HCT116 (cell line): ENCODE data around the gene CISD3. TPM values are rescaled to one million over a fixed set of nuclear protein-coding genes. Genes with fewer than 3 reads are reported as not detected.
A peak's percentile ranks its signal among the peaks of the same experiment; 100 is the strongest.

Experiments used
- ATAC-seq: fragments of 200-7000 bp; cut with Tn5 transposase; 2 replicates; pipeline ENCODE4 v1.9.1; 2020; ENCODE audit warnings: mild to moderate bottlenecking, moderate library complexity
- BruUV-seq: library from RNA; stranded (reverse); fragments of 400-500 nt; replicated peaks from 2 replicates; lab custom pipeline; 2021; lab: Mats Ljungman, UMichigan
- CTCF ChIA-PET: fragments of 300-600 bp; sonication (Branson Sonifier 250); formaldehyde crosslinking; loops from one replicate; lab custom pipeline; 2021; ENCODE audit warnings: antibody characterized with exemption; lab: Charles Lee
- POLR2A ChIA-PET: fragments of 300-600, 350-600 bp; sonication (Branson Sonifier 250); formaldehyde crosslinking; loops from one replicate; lab custom pipeline; 2021; ENCODE audit warnings: antibody characterized with exemption; lab: Charles Lee
- RAD21 ChIA-PET, 2 experiments: fragments of 300-600 bp; sonication (Branson Sonifier 250); formaldehyde crosslinking; loops; one replicate each; lab custom pipeline; 2023; ENCODE audit warnings: low total read pairs in 2 of 2; ENCODE audit not compliant: uncharacterized antibody in 2 of 2, unreplicated experiment in 2 of 2, low non-redundant PET in 1 of 2; lab: Charles Lee
- DNase-seq: peaks from one replicate; pipeline ENCODE4 v3.0.0-alpha.2; 2010; ENCODE audit warnings: low read depth, low spot score
- H2AFZ ChIP-seq: fragments of 200-600 bp; shearing (Covaris generic), sonication (generic); 2 replicates; pipeline ENCODE4 v1.6.1; 2017; ENCODE audit warnings: low read depth, mixed run types, mixed read lengths, antibody characterized with exemption, low read length; ENCODE audit not compliant: poor library complexity, severe bottlenecking
- H3K27ac ChIP-seq: 2 replicates; pipeline ENCODE4 v1.5.1; 2012; ENCODE audit warnings: low read depth, low read length
- H3K27me3 ChIP-seq: fragments of 200-600 bp; sonication (generic); 2 replicates; pipeline ENCODE4 v1.6.1; 2016; ENCODE audit warnings: mixed run types, low read length, mixed read lengths; ENCODE audit not compliant: insufficient read depth
- H3K36me3 ChIP-seq, 2 experiments: fragments of 200-500 bp in 1 of 2; fragments of 200-600 bp in 1 of 2; sonication (Bioruptor generic) in 1 of 2; sonication (generic) in 1 of 2; 2 replicates each; pipeline versions ENCODE4 v1.5.1 to v1.6.1; 2014 to 2016; ENCODE audit warnings: low read length in 2 of 2, inconsistent platforms in 1 of 2, mixed read lengths in 1 of 2, mixed run types in 1 of 2; ENCODE audit not compliant: insufficient read depth in 2 of 2, control insufficient read depth in 1 of 2
- H3K4me1 ChIP-seq, 2 experiments: fragments of 200-600 bp in 1 of 2; sonication (generic) in 1 of 2; 2 replicates each; pipeline versions ENCODE4 v1.5.1 to v1.6.1; 2012 to 2017; ENCODE audit warnings: low read length in 2 of 2, inconsistent platforms in 1 of 2, mild to moderate bottlenecking in 1 of 2, mixed read lengths in 1 of 2, mixed run types in 1 of 2, moderate library complexity in 1 of 2; ENCODE audit not compliant: insufficient read depth in 2 of 2, control insufficient read depth in 1 of 2
- H3K4me2 ChIP-seq: fragments of 200-600 bp; sonication (generic); 2 replicates; pipeline ENCODE4 v1.6.1; 2017; ENCODE audit warnings: mixed run types, low read length, mixed read lengths
- H3K4me3 ChIP-seq, 2 experiments: fragments of 200-600 bp in 1 of 2; sonication (generic) in 1 of 2; replicated peaks in 1 of 2; 2 replicates each; pipeline ENCODE4 v1.5.1; 2011 to 2016; ENCODE audit warnings: low read length in 2 of 2, control low read depth in 1 of 2, low read depth in 1 of 2, mild to moderate bottlenecking in 1 of 2, mixed read lengths in 1 of 2, mixed run types in 1 of 2
- H3K79me2 ChIP-seq: fragments of 200-600 bp; sonication (generic); 2 replicates; pipeline ENCODE4 v1.6.1; 2017; ENCODE audit warnings: mild to moderate bottlenecking, mixed run types, low read length, moderate library complexity, mixed read lengths; ENCODE audit not compliant: insufficient read depth
- H3K9ac ChIP-seq: fragments of 200-600 bp; sonication (generic); 2 replicates; pipeline ENCODE4 v1.6.1; 2016; ENCODE audit warnings: low read length, mixed read lengths
- H3K9me2 ChIP-seq: fragments of 200-600 bp; sonication (generic), shearing (Covaris generic); 2 replicates; pipeline ENCODE4 v1.6.1; 2017; ENCODE audit warnings: mixed run types, mild to moderate bottlenecking, moderate library complexity; ENCODE audit not compliant: insufficient read depth
- H3K9me3 ChIP-seq, 2 experiments: fragments of 200-500 bp in 1 of 2; fragments of 200-600 bp in 1 of 2; sonication (Bioruptor generic) in 1 of 2; sonication (generic) in 1 of 2; 2 replicates each; pipeline ENCODE4 v1.6.1; 2014 to 2017; ENCODE audit warnings: low read length in 2 of 2, mixed read lengths in 2 of 2, inconsistent platforms in 1 of 2, low read depth in 1 of 2, mild to moderate bottlenecking in 1 of 2, mixed run types in 1 of 2, moderate library complexity in 1 of 2; ENCODE audit not compliant: control insufficient read depth in 1 of 2, insufficient read depth in 1 of 2
- H4K20me1 ChIP-seq: fragments of 200-600 bp; sonication (generic), shearing (Covaris generic); 2 replicates; pipeline ENCODE4 v1.6.1; 2017; ENCODE audit warnings: mixed run types, mild to moderate bottlenecking, moderate library complexity; ENCODE audit not compliant: insufficient read depth
- CBX3 ChIP-seq: IDR thresholded peaks from 2 replicates; pipeline ENCODE4 v1.6.1; 2012; ENCODE audit warnings: low read depth
- EGR1 ChIP-seq: IDR thresholded peaks from 2 replicates; pipeline ENCODE4 v1.6.1; 2012; ENCODE audit warnings: low read depth
- ELF1 ChIP-seq: IDR thresholded peaks from 2 replicates; pipeline ENCODE4 v1.6.1; 2012; ENCODE audit warnings: low read depth, borderline replicate concordance
- EZH2 ChIP-seq: fragments of 200-600 bp; sonication (generic); IDR thresholded peaks from 2 replicates; pipeline ENCODE4 v1.6.1; 2017; ENCODE audit warnings: antibody characterized with exemption, mixed run types
- EZH2phosphoT487 ChIP-seq: fragments of 200-600 bp; IDR thresholded peaks from 2 replicates; pipeline ENCODE4 v1.6.1; 2018; ENCODE audit warnings: antibody characterized with exemption, borderline replicate concordance
- FOSL1 ChIP-seq: IDR thresholded peaks from 2 replicates; pipeline ENCODE4 v1.6.1; 2012; ENCODE audit warnings: low read depth
- JUND ChIP-seq: IDR thresholded peaks from 2 replicates; pipeline ENCODE4 v1.6.1; 2012
- POLR2A ChIP-seq: IDR thresholded peaks from 2 replicates; pipeline ENCODE4 v1.7.0; 2011; ENCODE audit warnings: borderline replicate concordance; ENCODE audit not compliant: insufficient read depth, insufficient read length; ENCODE audit errors: extremely low read depth
- POLR2AphosphoS5 ChIP-seq: IDR thresholded peaks from 2 replicates; pipeline ENCODE4 v1.6.1; 2011; ENCODE audit warnings: mild to moderate bottlenecking, low read depth, low read length, moderate library complexity
- RAD21 ChIP-seq: IDR thresholded peaks from 2 replicates; pipeline ENCODE4 v1.6.1; 2012; ENCODE audit warnings: low read depth, mild to moderate bottlenecking
- SIN3A ChIP-seq: IDR thresholded peaks from 2 replicates; pipeline ENCODE4 v1.6.1; 2012; ENCODE audit warnings: low read depth
- SP1 ChIP-seq: IDR thresholded peaks from 2 replicates; pipeline ENCODE4 v1.6.1; 2012; ENCODE audit warnings: low read depth
- SRF ChIP-seq: IDR thresholded peaks from 2 replicates; pipeline ENCODE4 v1.6.1; 2012; ENCODE audit warnings: low read depth
- TCF7L2 ChIP-seq: IDR thresholded peaks from 2 replicates; pipeline ENCODE4 v1.7.0; 2011; ENCODE audit warnings: borderline replicate concordance, inconsistent platforms; ENCODE audit not compliant: insufficient read depth, insufficient read length; ENCODE audit errors: extremely low read depth
- ZFX ChIP-seq: fragments of 450-650 bp; IDR thresholded peaks from 2 replicates; pipeline ENCODE4 v1.6.1; 2017
- ZNF274 ChIP-seq: fragments of 200-500 bp; sonication (Bioruptor generic); IDR thresholded peaks from 2 replicates; pipeline ENCODE4 v1.6.1; 2014; ENCODE audit warnings: mild to moderate bottlenecking, low read depth, low read length, inconsistent platforms
- intact Hi-C: fragments of 100-400 bp; cut with micrococcal nuclease; formaldehyde crosslinking; loops from 2 replicates; pipeline ENCODE4 v1.10.0; 2022
- total RNA-seq: library from RNA; stranded (reverse); gene quantifications from one replicate; pipeline ENCODE4 v1.2.1, GENCODE V29; 2021; ENCODE audit not compliant: unreplicated experiment
- TF ChIP-seq, protein P1 (sequence below): IDR thresholded peaks from 2 replicates; pipeline ENCODE4 v1.6.1; 2012
- TF ChIP-seq, protein P2 (sequence below): IDR thresholded peaks from 2 replicates; pipeline ENCODE4 v1.6.1; 2011; ENCODE audit warnings: mild to moderate bottlenecking, low read length, moderate library complexity; ENCODE audit not compliant: insufficient replicate concordance; ENCODE audit errors: extremely low read depth
- TF ChIP-seq, protein P3 (sequence below), 3 experiments: fragments of 200-600 bp in 1 of 3; sonication (generic) in 1 of 3; IDR thresholded peaks in 2 of 3; conservative IDR thresholded peaks in 1 of 3; 2 replicates each; pipeline ENCODE4 v1.5.1; 2012 to 2017; ENCODE audit warnings: low read depth in 2 of 3, low read length in 2 of 3, antibody characterized with exemption in 1 of 3, borderline replicate concordance in 1 of 3, control low read depth in 1 of 3, mild to moderate bottlenecking in 1 of 3, mixed read lengths in 1 of 3, mixed run types in 1 of 3, moderate library complexity in 1 of 3; ENCODE audit not compliant: insufficient read depth in 1 of 3
- TF ChIP-seq, protein P4 (sequence below): IDR thresholded peaks from 2 replicates; pipeline ENCODE4 v1.6.1; 2012

CISD3 gene
- total RNA-seq, 1 experiment from 2014 or later = 50.2 TPM

DNA sequence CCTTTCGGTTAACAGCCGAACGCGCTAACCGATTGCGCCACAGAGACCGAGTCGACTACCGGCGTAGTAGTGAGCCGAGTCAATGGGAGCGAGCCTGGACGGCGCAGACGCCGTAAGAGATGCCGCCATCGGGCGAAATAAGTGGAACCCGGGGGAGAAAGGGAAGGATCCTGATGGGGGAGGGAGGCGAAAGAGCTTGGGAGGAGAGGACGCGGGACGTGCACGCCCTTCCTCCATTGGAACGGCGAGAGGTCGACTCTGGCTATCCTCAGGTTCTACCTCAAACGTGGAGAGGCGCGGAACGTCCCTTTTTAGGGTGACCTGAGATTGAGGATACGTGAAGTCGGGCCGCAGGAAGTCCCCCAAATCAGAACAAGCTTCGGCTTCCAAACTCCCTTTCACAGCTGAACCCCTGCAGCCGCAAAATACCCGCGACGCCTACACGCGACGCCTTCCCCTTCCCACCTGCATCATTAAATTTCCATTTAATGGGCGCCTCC, 21.7 kb downstream of the CISD3 start:
- ChIA-PET CTCF (interaction anchor here (0.9 to 2.1 kb wide), 2 partner anchors 17 to 21 kb away, joined by 3 to 11 read pairs; no protein-coding TSS in a partner anchor), POLR2A (interaction anchor here (0.9 to 2.2 kb wide), 6 partner anchors 45 to 448 kb away, joined by 3 to 6 read pairs (median 4); partner anchors contain the start of genes RPL19 and RPL23), RAD21 (interaction anchor here in 1 of 2 experiments (0.6 kb wide), 1 partner anchor 117 kb away, joined by 3 read pairs; no protein-coding TSS in a partner anchor)
- Histone ChIP-seq H3K9me3 (no peaks in the 10 kb centered on the region), H3K9me2 (no peaks in the 10 kb centered on the region), H3K4me2 (peak overlapping the region; percentile 94), H2AFZ (no peak overlapping the region), H3K4me3 (peak overlapping the region; percentile 99 to 100), H3K9ac (peak overlapping the region; percentile 93), H3K27me3 (no peaks in the 10 kb centered on the region), H3K36me3 (peaks cover 16 to 29% of the 10 kb centered on the region in 2 experiments), H3K27ac (peak overlapping the region; percentile 100), H3K79me2 (peaks cover 68% of the 10 kb centered on the region), H3K4me1 (peaks cover 18 to 50% of the 10 kb centered on the region in 2 experiments), H4K20me1 (no peaks in the 10 kb centered on the region)
- intact Hi-C loops = loop anchor here (5.0 kb wide), 4 partner anchors 45 to 115 kb away; partner anchors contain the start of genes PIP4K2B and RPL23
- ATAC-seq = peak; percentile 20
- TSS peak; percentile 49 for BruUV-seq
- DNase-seq = peak; percentile 66
- TF ChIP-seq, protein P1, sequence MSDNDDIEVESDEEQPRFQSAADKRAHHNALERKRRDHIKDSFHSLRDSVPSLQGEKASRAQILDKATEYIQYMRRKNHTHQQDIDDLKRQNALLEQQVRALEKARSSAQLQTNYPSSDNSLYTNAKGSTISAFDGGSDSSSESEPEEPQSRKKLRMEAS = no peak
- TF ChIP-seq POLR2A (no peak), RAD21 (no peak), SP1 (no peak; the same call in 1 of the 2 replicates), EZH2 (no peak), POLR2AphosphoS5 (peak; percentile 25; the same call in 1 of the 2 replicates), EGR1 (no peak), EZH2phosphoT487 (no peak), SIN3A (no peak), ZNF274 (no peak), JUND (no peak), ZFX (no peak), CBX3 (no peak), SRF (no peak), FOSL1 (no peak), TCF7L2 (peak; percentile 9), ELF1 (no peak)
- TF ChIP-seq, protein P2, sequence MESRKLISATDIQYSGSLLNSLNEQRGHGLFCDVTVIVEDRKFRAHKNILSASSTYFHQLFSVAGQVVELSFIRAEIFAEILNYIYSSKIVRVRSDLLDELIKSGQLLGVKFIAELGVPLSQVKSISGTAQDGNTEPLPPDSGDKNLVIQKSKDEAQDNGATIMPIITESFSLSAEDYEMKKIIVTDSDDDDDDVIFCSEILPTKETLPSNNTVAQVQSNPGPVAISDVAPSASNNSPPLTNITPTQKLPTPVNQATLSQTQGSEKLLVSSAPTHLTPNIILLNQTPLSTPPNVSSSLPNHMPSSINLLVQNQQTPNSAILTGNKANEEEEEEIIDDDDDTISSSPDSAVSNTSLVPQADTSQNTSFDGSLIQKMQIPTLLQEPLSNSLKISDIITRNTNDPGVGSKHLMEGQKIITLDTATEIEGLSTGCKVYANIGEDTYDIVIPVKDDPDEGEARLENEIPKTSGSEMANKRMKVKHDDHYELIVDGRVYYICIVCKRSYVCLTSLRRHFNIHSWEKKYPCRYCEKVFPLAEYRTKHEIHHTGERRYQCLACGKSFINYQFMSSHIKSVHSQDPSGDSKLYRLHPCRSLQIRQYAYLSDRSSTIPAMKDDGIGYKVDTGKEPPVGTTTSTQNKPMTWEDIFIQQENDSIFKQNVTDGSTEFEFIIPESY = peak; percentile 40
- TF ChIP-seq, protein P3, sequence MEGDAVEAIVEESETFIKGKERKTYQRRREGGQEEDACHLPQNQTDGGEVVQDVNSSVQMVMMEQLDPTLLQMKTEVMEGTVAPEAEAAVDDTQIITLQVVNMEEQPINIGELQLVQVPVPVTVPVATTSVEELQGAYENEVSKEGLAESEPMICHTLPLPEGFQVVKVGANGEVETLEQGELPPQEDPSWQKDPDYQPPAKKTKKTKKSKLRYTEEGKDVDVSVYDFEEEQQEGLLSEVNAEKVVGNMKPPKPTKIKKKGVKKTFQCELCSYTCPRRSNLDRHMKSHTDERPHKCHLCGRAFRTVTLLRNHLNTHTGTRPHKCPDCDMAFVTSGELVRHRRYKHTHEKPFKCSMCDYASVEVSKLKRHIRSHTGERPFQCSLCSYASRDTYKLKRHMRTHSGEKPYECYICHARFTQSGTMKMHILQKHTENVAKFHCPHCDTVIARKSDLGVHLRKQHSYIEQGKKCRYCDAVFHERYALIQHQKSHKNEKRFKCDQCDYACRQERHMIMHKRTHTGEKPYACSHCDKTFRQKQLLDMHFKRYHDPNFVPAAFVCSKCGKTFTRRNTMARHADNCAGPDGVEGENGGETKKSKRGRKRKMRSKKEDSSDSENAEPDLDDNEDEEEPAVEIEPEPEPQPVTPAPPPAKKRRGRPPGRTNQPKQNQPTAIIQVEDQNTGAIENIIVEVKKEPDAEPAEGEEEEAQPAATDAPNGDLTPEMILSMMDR (IDR thresholded peaks at IDR 0.05 in 2 of 3, conservative IDR thresholded peaks at IDR 0.05 in 1 of 3; ENCODE audit: borderline replicate concordance in 1 of 3, insufficient read depth in 1 of 3, low read depth in 2 of 3, low read length in 2 of 3) = no peak
- TF ChIP-seq, protein P4, sequence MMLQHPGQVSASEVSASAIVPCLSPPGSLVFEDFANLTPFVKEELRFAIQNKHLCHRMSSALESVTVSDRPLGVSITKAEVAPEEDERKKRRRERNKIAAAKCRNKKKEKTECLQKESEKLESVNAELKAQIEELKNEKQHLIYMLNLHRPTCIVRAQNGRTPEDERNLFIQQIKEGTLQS = no peak; the same call in 1 of the 2 replicates
